HG02852 (cell line): Measurements from ENCODE around the gene CRKL.
A peak's percentile ranks its signal among the peaks of the same experiment; 100 is the strongest.

Experiments
- ATAC-seq: cut with Tn5 transposase; IDR thresholded peaks from one replicate; pipeline ENCODE4 v1.9.1; 2021; ENCODE audit warnings: mild to moderate bottlenecking, moderate library complexity; ENCODE audit not compliant: unreplicated experiment

The CRKL gene

GRCh38 chr22:20994128-20994901 is 77.1 kb downstream of the CRKL start:
- ATAC-seq = no peak

GRCh38 chr22:20994902-20995241 is 77.7 kb downstream of the CRKL start:
- no peak for ATAC-seq

- ATAC-seq = no peak
Measured at GRCh38 chr22:20995329-20996030, 78.3 kb downstream of the CRKL start.

- no peak for ATAC-seq
Measured at GRCh38 chr22:20996031-20996410, 78.8 kb downstream of the CRKL start.

GRCh38 chr22:20996598-20997535 is 79.7 kb downstream of the CRKL start:
- no peak for ATAC-seq

- no peak for ATAC-seq
Measured at GRCh38 chr22:20997536-20998257, 80.5 kb downstream of the CRKL start.

- no peak for ATAC-seq
Measured at GRCh38 chr22:20998411-20999336, 81.5 kb downstream of the CRKL start.

GRCh38 chr22:20999350-21000206 is 82.4 kb downstream of the CRKL start:
- no peak for ATAC-seq

GRCh38 chr22:21000207-21000986 is 83.2 kb downstream of the CRKL start:
- ATAC-seq = no peak

GRCh38 chr22:21000987-21001600 is 83.9 kb downstream of the CRKL start:
- ATAC-seq = peak; percentile 14

- ATAC-seq = peak; percentile 87
Measured at GRCh38 chr22:21001601-21002325, 84.6 kb downstream of the CRKL start, which contains the start of gene THAP7. THAP7 (minus strand) TSS chr22:21002118; CDS start chr22:21001911, 207 bp downstream.
